ENCODE measurements around the gene ASPA.
"Not testable (repeated sequence)": the region's sequence is repeated elsewhere in the genome, so short reads cannot be mapped to it uniquely, and the experiment has no call there.

ASPA gene

GRCh38 chr17:3510090-3510489, 34.3 kb downstream of the ASPA start:
- DNase-seq = no peak

DNA sequence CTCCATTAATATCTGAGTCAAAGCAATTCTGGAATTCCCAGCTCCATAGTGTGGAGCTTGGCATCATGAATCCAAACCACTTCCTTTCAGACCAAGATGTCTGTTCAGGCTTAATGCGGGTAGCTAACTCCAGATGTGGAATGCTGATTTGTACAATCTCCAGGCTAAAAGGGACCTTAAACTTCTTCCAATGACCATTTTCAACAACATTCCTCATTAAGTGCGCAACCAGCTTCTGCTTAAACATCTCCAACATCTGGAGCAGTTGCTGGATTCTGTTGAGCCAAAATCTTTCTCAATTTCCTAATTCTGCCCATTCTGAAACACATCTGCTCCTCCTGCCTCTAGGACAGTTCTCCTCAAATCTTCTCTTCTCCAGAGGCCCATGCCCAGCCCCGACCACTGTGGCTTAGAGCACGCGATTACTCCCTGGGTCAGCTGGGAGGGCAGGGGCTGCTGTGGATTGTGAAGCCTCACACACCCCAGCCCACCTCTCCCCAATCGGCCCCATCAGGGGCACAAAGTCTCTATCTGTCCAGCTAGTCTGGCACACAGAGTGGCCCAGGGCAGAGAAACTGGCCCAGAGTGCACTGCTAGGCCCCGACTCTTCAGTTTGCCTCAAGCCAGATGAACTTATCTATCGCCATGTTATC, 36.2 kb downstream of the ASPA start:
- no peak for DNase-seq

- DNase-seq = no peak
These were observed 36.8 kb downstream of the ASPA start for GRCh38 chr17:3512505-3513171.

GRCh38 chr17:3513305-3514035, 37.7 kb downstream of the ASPA start:
- no peak for DNase-seq

DNA sequence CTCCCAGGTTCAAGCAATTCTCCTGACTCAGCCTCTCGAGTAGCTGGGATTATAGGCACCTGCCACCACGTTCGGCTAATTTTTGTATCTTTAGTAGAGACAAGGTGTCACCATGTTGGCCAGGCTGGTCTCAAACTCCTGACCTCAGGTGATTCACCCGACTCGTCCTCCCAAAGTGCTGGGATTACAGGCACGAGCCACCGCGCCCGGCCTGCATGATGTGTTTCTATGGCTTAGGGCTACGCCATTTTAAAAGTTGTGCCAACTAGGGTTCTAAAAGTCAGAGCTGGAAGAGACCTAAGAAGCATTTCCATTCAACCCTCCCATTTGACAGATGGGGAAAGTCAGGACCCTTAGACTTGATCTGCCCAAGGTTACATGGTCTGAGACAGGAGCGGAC, 38.4 kb downstream of the ASPA start:
- DNase-seq = not testable (repeated sequence)

- DNase-seq = no peak
These were observed 39.1 kb downstream of the ASPA start for GRCh38 chr17:3514873-3515272.

DNA sequence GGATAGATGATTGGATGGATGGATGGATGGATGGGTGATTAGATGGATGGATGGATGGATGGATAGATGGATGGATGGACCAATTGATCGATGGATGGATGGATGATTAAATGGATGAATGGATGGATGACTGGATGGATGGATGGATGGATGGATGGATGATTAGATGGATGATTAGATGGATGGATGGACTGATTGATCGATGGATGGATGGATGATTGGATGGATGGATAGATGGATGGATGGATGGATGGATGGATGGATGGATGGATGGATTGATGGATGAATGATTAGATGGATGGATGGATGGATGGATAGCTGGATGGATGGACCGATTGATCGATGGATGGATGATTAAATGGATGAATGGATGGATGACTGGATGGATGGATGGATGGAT, 43.7 kb downstream of the ASPA start:
- DNase-seq = not testable (repeated sequence)

DNA sequence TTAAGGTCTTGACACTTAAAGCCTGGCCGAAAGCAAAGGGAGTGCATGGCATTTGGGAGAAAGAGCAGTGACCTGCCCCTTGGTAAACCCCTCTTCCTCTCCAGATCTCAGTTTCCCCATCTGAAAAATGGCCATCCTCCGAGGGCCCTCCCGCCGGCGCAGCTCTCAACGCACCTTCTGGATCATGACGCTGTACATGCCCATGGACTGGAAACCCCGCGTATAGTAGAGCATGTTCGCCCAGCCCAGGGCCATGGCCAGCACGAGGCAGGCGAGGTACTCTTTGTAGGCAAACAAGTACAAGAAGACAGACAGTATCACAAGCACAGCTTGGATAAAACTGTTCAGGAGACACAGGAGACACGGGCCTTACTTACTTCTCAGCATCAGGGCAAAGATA, 48.2 kb downstream of the ASPA start:
- DNase-seq = no peak

- DNase-seq = no peak
These were observed 50.7 kb downstream of the ASPA start for GRCh38 chr17:3526491-3526890.

DNA sequence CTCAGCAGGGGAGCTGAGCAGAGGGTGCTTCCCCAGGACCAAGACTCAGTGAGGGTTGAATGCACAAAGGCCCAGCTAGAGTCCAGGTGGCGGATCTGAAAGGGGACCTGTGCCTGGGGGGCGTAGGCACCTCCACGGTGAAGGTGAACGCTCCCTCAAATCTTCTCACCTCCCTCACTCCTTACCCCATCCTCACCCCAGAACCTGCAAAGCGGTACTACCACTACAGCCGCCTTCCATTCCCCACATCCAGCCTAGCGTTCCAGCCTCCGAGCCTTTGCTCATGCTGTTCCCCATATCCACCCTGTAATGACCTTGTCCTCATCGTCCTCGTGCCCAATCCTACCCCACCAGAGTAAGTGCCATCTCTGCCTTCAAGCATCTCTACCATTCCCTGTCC, 51.2 kb downstream of the ASPA start:
- no peak for DNase-seq

- DNase-seq = no peak
These were observed 51.7 kb downstream of the ASPA start for GRCh38 chr17:3527468-3527867.

- no peak for DNase-seq
These were observed 52.1 kb downstream of the ASPA start for GRCh38 chr17:3527896-3528295.

DNA sequence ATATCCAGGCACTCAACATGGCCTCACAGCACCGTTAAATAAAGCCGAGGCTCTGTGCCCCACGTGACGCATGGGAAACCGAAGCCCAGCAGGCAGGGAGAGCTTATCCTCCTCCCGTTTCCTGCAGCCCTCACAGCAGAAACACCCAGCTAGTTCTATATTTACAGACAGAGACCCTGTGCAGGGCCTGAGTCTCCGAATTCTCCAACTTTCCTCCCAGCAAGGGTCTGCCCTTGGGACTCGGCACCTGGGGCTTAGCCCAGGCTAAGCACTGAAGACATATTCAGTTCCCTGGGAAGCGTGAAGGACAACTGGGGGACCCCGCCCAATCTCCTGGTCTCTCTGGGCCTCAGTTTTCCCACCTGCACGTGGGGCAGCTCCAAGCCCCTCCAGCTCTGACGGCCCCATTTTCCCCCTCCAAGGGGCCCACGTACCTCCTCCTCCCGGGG, 52.6 kb downstream of the ASPA start:
- no peak for DNase-seq

- no peak for DNase-seq
These were observed 53.2 kb downstream of the ASPA start for GRCh38 chr17:3528880-3529511.

DNA sequence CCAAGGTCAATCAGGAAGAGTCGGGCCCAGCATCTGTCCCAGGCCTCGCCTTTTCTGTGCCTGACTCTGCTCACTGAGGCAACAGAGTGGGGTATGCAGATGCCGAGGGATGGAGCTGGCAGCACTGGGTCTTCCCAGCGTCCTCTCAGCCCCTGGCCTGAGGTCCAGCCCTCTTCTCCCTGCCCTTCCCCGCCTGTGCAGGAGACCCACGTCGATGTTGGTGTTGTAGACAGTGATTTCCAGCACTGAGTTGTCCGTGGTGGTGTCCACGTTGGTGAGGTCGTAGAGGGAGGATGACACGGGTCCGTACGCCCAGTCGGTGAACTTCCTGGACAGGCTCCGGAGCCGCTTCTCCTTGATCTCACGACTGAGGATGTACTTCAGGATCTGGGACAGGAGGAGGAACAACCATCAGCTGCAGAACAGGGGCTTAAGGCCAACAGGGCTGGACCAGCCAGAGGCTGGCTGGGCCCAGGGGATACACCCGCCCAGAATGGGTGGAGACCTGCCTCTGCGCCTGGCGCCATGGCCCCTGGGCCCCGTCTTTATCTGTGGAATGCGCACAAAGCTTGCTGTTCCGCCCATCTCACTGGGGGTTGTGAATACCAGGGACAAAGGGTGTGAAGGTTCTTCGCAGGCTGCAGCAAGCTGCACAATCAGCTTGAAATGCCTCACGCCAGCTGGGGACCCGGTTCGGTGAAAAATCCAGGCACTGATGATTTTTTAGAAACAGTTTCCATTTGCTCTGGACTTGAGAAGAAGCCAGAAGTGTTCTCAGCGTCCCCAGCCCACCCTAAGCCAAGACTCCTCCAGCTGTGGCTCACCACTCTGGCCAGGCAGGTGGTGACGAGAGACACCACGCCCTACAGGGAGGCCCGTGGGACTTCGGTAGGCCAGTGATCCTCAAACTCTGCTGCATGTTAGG, 54.3 kb downstream of the ASPA start:
- DNase-seq = no peak

- DNase-seq = no peak
These were observed 55.7 kb downstream of the ASPA start for GRCh38 chr17:3531266-3532101.

- no peak for DNase-seq
These were observed 56.5 kb downstream of the ASPA start for GRCh38 chr17:3532106-3532858.

DNA sequence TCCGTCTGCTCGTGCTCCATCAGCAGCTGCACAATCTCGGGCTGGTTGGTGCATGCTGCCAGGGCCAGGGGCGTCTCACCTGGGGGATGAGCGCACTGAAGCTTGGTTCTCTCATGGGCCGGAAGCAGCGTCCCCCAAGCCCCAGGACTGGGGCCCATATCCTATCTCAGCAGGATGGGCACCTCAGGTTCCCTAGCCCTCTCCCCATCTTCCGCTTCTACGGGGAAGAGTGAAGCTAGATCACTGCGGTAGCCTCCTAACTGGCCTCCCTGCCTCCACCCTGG, 57.0 kb downstream of the ASPA start:
- no peak for DNase-seq

- no peak for DNase-seq
These were observed 58.0 kb downstream of the ASPA start for GRCh38 chr17:3533752-3534151.

- DNase-seq = no peak
These were observed 59.1 kb downstream of the ASPA start for GRCh38 chr17:3534881-3535252.

Data from NCI-H1436 treated with DMSO at 0.1 percent for 48 hours (cell line).